HG02759 (cell line): Measurements from ENCODE around the gene MICOS13.

Experiments used
- ATAC-seq: cut with Tn5 transposase; IDR thresholded peaks from one replicate; pipeline ENCODE4 v1.9.1; 2021; ENCODE audit warnings: mild to moderate bottlenecking, moderate library complexity; ENCODE audit not compliant: unreplicated experiment

Gene MICOS13

DNA sequence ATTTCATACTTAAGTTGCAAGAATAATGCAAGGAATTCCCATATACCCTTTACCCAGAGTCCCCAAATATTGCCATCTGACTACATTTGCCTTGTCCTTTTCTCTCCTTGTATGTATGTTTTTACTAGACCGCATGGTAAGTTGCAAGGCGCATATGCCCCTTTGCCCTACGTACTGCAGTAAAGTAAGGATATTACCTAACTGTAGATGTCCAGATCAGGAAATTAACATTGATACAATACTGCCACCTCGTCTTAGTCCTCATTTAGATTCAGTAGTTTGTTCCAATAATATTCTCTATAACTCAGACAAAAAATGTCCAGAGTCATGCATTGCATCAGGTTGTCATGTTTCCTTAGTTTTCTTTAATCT is 48.1 kb downstream of the MICOS13 start:
- ATAC-seq, result no peak

DNA sequence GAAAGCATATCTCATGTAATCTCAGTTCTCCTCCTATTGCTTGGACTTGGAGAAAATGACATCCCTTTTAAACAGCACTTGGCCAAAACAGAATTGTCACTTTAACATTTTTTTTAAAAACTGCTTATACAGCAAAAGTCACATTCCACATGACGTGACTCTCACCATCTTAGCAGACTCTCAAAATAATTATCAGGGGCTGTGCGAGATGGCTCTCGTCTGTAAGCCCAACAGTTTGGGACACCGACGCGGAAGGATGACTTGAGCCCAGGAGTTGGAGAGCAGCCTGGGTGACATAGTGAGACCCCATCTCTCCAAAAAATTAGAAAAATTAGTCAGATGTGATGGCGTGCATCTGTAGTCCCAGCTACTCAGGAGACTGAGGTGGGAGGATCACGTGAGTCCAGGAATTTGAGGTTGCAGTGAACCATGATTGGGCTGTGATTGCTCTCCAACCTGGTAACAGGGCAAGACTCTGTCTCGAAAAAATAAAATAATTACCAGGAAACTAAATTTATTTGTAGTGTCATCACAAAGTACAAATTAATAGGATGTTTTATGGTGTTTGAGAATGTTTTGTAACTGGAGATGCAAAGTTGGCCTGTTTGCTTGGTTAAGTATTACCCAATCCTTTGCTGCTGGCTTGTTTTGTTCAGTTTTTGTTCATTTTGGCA is 48.6 kb downstream of the MICOS13 start:
- ATAC-seq, result no peak

DNA sequence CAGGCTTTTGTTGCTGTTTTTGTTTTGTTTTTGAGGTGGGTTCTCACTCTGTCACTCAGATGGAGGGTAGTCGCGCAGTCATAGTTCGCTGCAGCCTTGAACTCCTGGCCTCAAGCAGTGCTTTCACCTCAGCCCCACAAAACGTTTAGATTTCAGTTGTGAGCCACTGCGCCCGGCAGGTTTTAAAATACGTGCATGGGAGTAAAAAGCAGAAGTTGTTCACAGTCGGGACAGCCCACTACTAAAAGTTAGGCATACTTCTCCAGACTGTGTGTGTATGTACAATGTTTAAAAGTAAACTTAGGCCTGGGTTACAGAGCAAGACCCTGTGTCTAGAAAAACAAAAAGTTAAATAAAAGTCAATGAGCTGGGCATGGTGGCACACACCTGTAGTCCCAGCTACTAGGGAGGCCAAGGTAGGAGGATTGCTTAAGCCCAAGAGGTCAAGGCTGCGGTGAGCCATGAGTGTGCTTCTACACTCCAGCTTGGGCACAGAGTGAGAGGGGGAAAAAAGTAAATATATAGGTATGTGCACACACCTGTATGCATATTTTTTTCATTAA is 51.3 kb downstream of the MICOS13 start:
- no peak for ATAC-seq

DNA sequence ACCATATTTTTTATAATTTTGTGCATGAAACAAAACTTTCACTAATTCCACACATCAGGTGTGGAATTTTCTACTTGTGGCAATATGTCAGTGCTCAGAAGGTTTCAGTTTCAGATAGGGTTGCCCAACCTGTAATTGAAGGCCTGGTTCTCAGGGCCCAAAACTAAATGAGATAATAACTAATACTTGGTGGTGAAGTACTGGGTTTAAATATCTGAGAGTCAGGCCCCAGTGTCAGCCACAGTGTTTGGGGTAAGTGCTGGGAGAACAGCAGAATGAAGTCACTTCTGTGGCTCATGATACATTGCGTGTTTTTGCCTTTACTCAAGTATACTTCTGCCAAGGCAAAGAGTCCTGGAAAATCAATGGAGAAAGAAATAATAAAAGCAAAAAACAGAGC is 51.9 kb downstream of the MICOS13 start:
- no peak for ATAC-seq
